NK-92 (cell line): ENCODE results near the gene DPY19L1.
"Not testable (repeated sequence)": the region's sequence is repeated elsewhere in the genome, so short reads cannot be mapped to it uniquely, and the experiment has no call there.

Experiments used
- DNase-seq: peaks from one replicate; lab custom pipeline; 2025; ENCODE audit not compliant: unreplicated experiment; lab: John Stamatoyannopoulos, UW

The DPY19L1 gene

DNA sequence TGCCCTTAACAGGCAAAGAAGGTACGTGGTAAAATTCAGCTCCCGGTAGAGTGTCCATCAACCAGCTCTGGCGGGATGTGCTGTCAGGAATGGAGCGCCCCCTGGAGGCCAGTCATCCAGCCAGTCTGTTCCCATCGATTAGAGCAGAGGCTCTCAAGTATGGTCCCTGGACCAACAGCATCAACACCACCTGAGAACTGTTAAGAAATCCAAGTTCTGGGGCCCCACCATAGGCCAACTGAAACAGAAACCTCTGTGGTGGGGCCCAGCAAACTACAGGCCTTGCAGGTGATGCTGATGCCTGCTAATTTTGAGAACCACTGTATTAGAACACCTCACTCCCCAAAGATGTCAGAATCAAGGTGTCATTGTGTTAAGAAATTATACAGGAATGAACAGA is 109.2 kb downstream of the DPY19L1 start:
- no peak for DNase-seq

DNA sequence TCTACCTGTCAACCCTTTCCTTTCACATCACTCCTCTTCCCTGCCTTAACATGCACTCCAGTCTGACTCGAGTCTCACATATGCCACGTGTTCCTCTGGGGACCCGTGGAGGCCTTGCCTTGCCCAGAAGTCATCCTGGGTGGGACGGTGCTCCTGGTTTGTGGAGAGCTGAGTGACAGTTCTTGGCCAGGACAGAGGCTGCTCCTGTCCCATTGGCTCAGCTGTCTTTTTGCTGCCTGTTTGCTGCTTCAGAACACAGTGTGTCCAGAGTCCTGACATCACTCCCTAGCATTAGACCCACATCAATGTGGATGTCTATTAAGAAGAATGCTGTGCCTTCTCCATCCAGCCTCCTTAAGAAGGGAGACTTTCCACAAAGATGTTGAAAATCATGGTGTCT is 116.8 kb downstream of the DPY19L1 start:
- not testable (repeated sequence) for DNase-seq

- DNase-seq = not testable (repeated sequence)
Measured at GRCh38 chr7:34919038-34919437, 118.2 kb downstream of the DPY19L1 start.

DNA sequence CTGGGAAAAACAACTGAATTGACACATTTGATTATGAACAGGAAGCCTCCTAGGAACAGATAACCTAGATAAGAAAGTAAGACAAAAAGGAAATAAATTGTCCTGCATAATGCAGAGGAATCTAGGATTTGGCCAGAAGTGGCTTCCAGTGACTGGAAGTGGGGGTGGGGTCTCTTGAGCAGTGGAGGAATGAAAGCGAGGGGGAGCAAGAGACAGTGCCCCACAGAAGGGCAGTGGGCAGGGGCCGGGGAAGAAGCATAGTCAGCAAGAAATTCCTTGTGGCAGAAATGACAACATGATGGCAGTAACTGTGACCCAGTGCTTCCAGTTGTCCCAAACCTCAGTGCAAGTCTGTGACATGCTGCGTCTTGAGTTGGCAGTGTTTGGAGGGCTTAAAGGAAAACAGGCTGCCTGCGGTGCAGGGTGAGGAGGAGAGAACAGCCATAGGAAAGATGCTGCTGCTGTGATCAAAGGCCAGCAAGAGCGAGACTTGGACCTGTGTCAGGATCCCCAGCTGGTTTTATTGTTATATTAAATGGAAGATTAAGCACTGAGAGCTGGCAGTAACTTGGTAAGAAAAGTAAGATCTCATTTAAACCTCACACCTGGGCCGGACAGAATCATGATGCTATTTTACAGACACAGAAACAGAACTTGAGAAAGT is 119.0 kb downstream of the DPY19L1 start:
- DNase-seq = not testable (repeated sequence)

DNA sequence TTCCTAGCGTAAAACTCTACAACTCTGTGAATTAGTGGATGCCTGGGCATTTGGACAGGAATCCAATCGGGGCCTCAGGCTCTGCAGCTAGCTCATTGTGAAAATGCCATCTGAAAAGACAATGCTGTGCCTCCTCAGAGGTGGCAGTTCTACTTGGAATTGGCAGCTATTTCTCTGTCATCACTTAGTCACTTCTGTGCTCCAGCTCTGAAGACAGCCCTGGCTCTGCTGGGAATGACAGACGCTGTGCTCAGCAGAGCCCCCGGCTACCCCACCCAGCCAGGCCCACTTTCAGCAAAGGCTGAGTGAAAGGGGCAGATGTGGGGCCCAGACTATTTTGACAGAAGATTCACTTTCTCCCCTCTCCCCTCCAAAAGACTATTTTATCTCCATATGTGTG is 119.8 kb downstream of the DPY19L1 start:
- not testable (repeated sequence) for DNase-seq

DNA sequence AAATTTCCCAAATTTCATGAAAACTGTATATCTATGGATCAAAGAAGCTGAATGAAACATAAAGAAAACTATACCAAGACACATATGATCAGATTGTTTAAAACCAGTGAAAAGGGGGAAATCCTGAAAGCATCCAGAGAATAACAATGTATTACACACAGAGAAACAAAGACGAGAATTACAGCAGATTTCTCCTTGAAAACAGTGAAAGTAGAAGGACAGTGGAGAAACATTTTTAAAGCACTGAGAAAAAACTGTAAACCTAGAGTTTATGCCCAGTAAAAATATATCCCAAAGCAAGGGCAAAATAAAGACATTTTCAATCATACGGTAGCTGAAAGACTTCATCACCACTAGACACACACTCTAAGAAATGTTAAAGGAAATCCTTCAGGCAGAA is 121.0 kb downstream of the DPY19L1 start:
- DNase-seq = no peak

- no peak for DNase-seq
Measured at GRCh38 chr7:34912236-34912635, 125.0 kb downstream of the DPY19L1 start.

- not testable (repeated sequence) for DNase-seq
Measured at GRCh38 chr7:34906266-34906850, 130.9 kb downstream of the DPY19L1 start.

GRCh38 chr7:34904987-34905386 is 132.3 kb downstream of the DPY19L1 start:
- no peak for DNase-seq

GRCh38 chr7:34903921-34904320 is 133.4 kb downstream of the DPY19L1 start:
- DNase-seq = not testable (repeated sequence)

DNA sequence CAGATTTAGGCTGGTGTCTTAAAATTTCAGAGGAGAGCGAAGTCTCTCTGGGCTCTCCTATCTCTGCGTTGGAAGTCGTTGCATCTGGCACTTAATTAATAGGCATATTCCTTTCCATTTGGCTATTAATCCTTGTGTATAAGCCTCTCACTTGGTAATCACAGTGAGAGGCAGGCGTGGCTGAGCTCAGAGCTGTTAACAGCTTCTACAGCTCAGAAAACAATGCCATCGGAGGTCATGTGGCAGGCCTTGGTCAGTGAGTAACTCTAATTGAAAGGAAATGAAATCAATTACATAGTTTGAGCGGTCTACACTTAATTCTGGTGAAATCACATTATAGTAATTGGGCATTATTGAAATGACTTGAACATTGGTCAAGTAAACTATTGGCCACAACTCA is 135.1 kb downstream of the DPY19L1 start:
- DNase-seq = no peak

- no peak for DNase-seq
Measured at GRCh38 chr7:34900891-34901513, 136.3 kb downstream of the DPY19L1 start.

DNA sequence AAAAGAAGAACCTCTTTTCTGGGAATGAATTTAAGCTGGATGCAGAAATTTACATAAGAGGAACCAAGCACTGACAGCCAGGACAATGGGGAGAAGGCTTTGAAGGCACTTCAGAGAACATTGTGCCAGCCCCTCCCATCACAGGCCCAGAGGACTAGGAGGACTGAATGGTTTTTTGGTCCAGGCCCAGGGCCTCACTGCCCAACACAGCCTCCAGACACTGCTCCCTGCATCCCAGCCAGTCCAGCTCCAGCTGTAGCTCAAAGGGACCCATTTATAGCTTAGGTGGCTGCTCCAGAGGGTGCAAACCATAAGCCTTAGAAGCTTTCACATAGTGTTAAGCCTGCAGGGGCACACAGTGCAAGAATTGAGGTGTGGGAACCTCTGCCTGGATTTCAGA is 142.1 kb downstream of the DPY19L1 start:
- DNase-seq = no peak

GRCh38 chr7:34889951-34890350 is 147.3 kb downstream of the DPY19L1 start:
- no peak for DNase-seq

- DNase-seq = no peak
Measured at GRCh38 chr7:34886856-34887255, 150.4 kb downstream of the DPY19L1 start.

DNA sequence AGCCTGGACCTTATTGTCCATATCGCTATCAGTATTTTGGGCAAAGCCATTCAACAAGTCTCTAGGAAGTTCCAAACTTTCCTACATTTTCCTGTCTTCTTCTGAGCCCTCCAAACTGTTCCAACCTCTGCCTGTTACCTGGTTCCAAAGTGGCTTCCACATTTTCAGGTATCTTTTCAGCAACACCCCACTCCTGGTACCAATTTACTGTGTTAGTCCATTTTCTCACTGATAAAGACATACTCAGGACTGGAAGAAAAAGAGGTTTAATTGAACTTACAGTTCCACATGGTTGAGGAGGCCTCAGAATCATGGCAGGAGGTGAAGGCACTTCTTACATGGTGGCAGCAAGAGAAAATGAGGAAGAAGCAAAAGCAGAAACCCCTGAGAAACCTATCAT is 153.4 kb downstream of the DPY19L1 start:
- DNase-seq = not testable (repeated sequence)

DNA sequence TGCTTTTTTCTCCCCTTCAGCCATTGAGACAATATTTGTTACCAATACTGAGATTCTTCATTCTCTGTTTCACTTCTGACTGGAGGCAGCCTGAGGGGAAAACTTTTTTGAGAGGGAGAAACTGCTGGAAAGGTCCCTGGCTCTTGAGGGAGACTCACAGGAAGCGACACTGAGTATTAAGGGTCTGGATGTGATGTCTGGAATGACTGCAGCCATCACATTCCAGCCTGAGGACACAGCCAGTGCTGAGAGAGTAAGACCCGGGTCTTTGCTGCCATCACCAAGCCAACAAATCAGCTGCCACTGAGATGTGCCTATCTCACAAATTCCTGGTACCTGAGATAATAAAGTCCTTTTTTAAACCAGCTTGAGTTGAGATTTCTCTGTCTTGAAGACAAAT is 157.4 kb downstream of the DPY19L1 start:
- no peak for DNase-seq

DNA sequence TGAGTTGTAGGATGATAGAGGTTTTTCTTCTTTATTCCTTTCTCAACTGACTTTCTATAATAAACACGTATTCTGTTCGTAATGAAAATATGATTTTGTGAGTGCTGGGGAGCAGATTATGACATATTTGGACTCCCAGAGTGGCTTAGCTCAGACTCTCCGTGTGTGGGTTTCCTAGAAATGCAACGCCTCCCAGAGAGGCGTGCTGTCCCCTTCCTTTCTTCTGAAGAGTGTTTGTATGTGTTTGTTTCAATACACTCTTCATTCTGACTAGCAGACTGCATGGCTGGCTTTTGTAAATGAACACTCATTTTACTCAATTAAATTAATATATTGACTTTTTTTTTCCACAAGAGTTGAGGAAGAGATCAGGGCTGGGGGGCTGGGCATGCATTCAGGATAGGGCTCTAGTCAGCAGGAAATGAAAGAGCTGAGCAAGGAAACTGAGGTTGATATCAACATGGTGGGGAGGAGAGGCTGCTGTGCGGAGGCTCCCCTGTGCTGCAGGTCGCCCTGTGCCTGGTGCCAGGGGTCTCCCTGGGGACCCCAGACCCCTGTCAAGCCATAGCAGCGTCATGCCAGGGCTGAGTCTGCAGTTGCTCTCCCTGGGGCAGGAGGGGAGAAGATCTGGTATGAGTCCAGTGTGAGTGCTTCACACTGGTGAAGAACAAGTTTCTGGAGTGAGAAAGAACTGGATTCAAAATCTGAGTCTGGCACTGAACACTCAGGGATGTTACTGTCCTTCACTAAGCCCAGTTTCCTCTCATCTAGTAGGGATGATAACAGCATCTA is 158.1 kb downstream of the DPY19L1 start:
- DNase-seq = not testable (repeated sequence)
